Fibroblast of pulmonary artery (primary cell): ENCODE results near the gene PSMD12.
"Not testable (repeated sequence)": the region's sequence is repeated elsewhere in the genome, so short reads cannot be mapped to it uniquely, and the experiment has no call there.

Source experiments
- DNase-seq: peaks from one replicate; pipeline ENCODE4 v3.0.0-alpha.2; 2010; ENCODE audit warnings: low read depth
- H3K4me3 ChIP-seq: replicated peaks from 2 replicates; pipeline ENCODE4 v1.5.1; 2011; ENCODE audit warnings: low read depth, mild to moderate bottlenecking, control low read depth, low read length, moderate library complexity
- TF ChIP-seq, protein P1 (sequence below): IDR thresholded peaks from 2 replicates; pipeline ENCODE4 v1.5.1; 2011; ENCODE audit warnings: mild to moderate bottlenecking, control low read depth, low read length, inconsistent platforms; ENCODE audit errors: missing control alignments

The PSMD12 gene

DNA sequence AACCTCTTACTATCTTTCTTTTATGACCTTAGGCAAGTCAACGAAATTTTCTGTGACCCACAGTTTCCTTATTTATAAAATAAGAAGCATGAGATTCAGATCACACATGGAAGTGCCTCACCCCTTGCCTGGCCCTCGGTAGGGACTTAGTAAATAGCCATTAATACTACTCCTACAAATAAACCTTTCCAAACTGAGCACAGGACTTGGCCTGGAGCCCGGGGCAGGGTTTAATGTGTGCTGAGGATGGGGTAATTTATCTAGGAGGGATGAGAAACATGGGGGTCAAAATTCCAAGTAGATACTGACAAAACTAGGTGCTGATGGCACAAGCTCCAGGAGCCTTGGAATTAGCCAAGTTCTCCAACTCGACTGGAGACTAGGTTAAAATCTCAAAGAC lies 45.7 kb upstream of the PSMD12 start:
- TF ChIP-seq, protein P1, sequence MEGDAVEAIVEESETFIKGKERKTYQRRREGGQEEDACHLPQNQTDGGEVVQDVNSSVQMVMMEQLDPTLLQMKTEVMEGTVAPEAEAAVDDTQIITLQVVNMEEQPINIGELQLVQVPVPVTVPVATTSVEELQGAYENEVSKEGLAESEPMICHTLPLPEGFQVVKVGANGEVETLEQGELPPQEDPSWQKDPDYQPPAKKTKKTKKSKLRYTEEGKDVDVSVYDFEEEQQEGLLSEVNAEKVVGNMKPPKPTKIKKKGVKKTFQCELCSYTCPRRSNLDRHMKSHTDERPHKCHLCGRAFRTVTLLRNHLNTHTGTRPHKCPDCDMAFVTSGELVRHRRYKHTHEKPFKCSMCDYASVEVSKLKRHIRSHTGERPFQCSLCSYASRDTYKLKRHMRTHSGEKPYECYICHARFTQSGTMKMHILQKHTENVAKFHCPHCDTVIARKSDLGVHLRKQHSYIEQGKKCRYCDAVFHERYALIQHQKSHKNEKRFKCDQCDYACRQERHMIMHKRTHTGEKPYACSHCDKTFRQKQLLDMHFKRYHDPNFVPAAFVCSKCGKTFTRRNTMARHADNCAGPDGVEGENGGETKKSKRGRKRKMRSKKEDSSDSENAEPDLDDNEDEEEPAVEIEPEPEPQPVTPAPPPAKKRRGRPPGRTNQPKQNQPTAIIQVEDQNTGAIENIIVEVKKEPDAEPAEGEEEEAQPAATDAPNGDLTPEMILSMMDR: no peak
- H3K4me3 ChIP-seq: no peak overlapping the region
- no peak for DNase-seq

DNA sequence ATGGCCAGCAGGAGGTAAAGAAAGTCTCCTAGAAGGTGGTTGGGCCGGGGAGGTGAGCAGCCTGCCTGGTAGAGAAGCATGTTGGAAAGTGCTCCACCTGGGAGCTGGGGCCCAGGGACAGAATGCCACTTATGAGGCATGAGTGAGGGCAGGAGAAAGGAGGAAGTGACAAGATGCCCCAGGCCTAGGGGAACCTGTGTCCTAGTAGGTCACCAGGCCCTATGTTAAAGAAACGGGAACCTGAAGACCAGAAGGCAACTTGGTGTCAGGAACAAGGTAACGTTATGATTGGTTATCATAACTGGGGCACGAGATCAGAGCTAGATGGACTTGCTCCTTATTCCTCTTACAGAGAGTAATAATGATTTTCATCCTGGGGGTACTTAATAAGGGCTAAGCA lies 45.0 kb upstream of the PSMD12 start:
- TF ChIP-seq, protein P1: no peak
- DNase-seq: no peak
- no peak overlapping the region for H3K4me3 ChIP-seq

DNA sequence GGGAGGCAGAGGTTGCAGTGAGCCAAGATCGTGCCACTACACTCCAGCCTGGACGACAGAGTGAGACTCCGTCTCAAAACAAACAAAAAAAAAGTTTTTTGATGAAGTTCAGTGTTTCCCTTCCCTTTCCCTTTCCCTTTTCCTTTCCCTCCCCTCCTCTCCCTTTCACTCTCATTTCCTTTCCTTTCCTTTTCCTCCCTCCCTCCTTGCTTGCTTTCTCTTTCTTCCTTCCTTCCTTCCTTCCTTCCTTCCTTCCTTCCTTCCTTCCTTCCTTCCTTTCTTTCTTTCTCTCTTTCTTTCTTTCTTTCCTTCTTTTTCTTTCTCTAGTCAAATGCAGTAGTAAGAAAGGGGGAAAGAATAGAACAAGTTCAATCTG lies 42.1 kb upstream of the PSMD12 start:
- H3K4me3 ChIP-seq, DNase-seq: not testable (repeated sequence)

DNA sequence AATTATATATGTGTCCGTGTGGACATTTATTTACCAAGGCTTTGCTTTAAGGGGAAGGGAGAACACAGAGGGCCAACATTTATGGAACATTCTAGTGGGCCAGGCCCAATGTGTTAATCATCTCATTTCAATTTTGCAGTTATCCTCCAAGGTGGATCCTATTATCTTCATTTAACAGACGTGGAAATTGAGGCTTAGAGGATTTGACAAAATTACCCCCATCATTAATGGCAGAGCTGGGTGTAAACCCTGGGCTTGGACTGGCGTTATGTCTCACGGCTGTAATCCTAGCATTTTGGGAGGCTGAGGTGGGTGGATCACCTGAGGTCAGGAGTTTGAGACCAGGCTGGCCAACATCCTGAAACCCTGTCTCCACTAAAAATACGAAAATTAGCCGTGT lies 37.1 kb upstream of the PSMD12 start:
- TF ChIP-seq, protein P1: no peak
- no peak overlapping the region for H3K4me3 ChIP-seq
- no peak for DNase-seq

DNA sequence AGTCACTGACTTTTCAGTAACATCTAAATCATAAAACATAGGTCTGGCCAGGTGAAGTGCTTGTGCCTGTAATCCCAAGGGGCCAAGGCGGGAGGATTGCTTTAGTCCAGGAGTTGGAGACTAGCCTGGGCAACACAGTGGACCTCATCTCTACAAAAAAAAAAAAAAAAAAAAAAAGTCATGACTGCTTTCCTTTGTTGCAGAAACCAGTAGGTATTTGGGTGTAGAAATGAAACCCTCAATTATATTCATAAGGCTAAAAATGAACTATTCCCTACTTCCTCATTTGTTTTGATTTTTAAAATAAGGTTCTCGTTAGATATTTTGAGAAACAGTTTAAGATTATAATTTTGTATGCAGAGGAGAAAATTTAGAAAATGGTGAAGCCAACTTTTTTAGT lies 36.7 kb upstream of the PSMD12 start:
- no peak for DNase-seq
- TF ChIP-seq, protein P1: no peak
- H3K4me3 ChIP-seq: no peak overlapping the region

DNA sequence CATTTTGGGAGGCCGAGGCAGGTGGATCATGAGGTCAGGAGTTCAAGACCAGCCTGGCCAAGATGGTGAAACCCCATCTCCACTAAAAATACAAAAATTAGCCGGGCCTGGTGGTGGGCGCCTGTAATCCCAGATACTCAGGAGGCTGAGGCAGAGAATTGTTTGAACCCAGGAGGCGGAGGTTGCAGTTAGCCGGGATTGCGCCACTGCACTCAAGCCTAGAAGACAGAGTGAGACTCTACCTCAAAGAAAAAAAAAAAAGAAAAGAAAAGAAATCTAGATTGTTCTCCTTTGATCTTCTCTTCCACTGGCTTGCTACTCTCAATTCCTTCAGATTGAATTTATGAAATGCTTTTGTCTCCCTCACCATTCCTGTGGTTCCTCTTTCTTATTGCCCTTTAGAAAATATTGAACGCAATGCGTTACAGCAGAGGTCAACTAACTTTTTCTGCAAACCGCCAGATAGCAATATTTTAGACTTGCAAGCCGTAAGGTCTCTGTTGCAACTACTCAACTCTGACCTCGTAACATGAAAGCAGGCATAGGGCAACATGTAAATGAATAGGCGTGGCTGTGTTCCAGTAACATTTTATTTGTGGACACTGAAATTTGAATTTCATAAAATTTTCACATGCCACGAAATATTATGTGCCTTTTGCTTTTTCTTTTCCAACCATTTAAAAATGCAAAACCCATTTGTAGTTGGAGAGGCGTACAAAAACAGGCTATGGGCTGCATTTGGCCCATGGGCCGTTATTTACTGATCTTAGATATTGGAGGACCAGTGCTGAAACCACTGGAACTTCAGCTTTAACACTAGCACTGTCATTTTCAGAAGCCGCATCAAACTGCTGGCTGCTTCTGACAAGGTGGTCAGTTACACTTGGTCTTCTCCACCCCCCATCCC lies 35.5 kb upstream of the PSMD12 start:
- no peak for DNase-seq
- H3K4me3 ChIP-seq: no peak overlapping the region
- TF ChIP-seq, protein P1: no peak

DNA sequence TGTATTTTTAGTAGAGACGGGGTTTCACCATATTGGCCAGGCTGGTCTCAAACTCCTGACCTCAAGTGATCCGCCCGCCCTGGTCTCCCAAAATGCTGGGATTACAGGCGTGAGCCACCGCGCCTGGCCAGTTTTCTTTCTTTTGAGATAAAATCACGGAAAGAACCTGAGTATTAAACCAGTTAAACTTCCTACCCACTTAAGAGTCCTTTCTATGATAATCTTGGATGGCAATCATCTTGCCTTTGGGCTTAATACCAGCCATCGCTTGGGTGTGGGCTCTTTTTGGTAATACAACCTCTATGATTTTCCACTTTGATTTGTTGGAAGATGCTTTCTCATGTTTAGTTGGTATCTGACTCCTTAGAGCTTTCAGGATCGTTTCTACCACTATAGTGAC lies 34.7 kb upstream of the PSMD12 start:
- TF ChIP-seq, protein P1: no peak
- H3K4me3 ChIP-seq: no peak overlapping the region
- DNase-seq: no peak
